Measurements from ENCODE around the gene PHKA1.

The PHKA1 gene

GRCh38 chrX:72532366-72532765 lies 181.7 kb downstream of the PHKA1 start:
- Histone ChIP-seq H3K27me3 (peaks cover 63 to 99% (median 93%) of the 10 kb centered on the region in 11 experiments), H3K27ac (no peak overlapping the region), H3K4me1 (peaks cover 0 to 11% (median 7%) of the 10 kb centered on the region in 10 experiments; a peak in 11 of 20 replicates), H3K4me2 (no peak overlapping the region), H3K4me3 (no peak overlapping the region), H3K36me3 (peaks cover 0 to 17% (median 0%) of the 10 kb centered on the region in 11 experiments; a peak in 2 of 22 replicates), H4K20me1 (peaks cover 0 to 6% (median 0%) of the 10 kb centered on the region in 11 experiments; a peak in 2 of 22 replicates), H3K9me3 (replicated peaks in 1 of 11) (peaks cover 0 to 16% (median 0%) of the 10 kb centered on the region in 11 experiments; a peak in 6 of 22 replicates), H3K9ac (no peak overlapping the region)
- no peak for TF ChIP-seq Cebpa-rat (IDR thresholded peaks at IDR 0.05)

Measured in BLaER1 treated with 17β-estradiol and CSF1 and Interleukin-3, amounts not matched to agents 10 nM and 100 nM (cell line).